Neural cell (in vitro differentiated cells): ENCODE data around the gene SLC6A4. TPM values are rescaled to one million over a fixed set of nuclear protein-coding genes. Genes with fewer than 3 reads are reported as not detected.

ENCODE experiments used
- H2AFZ ChIP-seq: fragments of 200-600, 300-800 bp; sonication (generic), shearing (Covaris generic); 2 replicates; pipeline ENCODE4 v1.6.0; 2014; ENCODE audit warnings: low read depth, mild to moderate bottlenecking, antibody characterized with exemption, low read length, moderate library complexity
- H3F3A ChIP-seq: fragments of 200-600 bp; shearing (Covaris generic); 2 replicates; pipeline ENCODE4 v1.6.1; 2016; ENCODE audit warnings: mild to moderate bottlenecking, moderate library complexity, mixed read lengths, antibody characterized with exemption, low read length; ENCODE audit not compliant: insufficient read depth, poor library complexity, severe bottlenecking
- H3K27ac ChIP-seq: fragments of 200-600, 300-800 bp; sonication (generic), shearing (Covaris generic); 2 replicates; pipeline ENCODE4 v1.5.1; 2014; ENCODE audit warnings: mild to moderate bottlenecking, low read length, moderate library complexity
- H3K27me3 ChIP-seq: fragments of 300-800, 200-600 bp; sonication (generic), shearing (Covaris generic); 2 replicates; pipeline ENCODE4 v1.6.0; 2014; ENCODE audit warnings: mild to moderate bottlenecking, low read depth, low read length, moderate library complexity; ENCODE audit not compliant: insufficient read depth
- H3K36me3 ChIP-seq: fragments of 300-800, 200-600 bp; sonication (generic), shearing (Covaris generic); 2 replicates; pipeline ENCODE4 v1.5.1; 2014; ENCODE audit warnings: mild to moderate bottlenecking, antibody characterized with exemption, low read length, moderate library complexity; ENCODE audit not compliant: insufficient read depth
- H3K4me2 ChIP-seq: fragments of 300-800, 200-600 bp; sonication (generic), shearing (Covaris generic); 2 replicates; pipeline ENCODE4 v1.6.0; 2014; ENCODE audit warnings: mild to moderate bottlenecking, low read length
- H3K4me3 ChIP-seq: fragments of 300-800, 200-600 bp; sonication (generic), shearing (Covaris generic); 2 replicates; pipeline ENCODE4 v1.5.1; 2014; ENCODE audit warnings: mild to moderate bottlenecking, low read length, moderate library complexity
- H3K79me2 ChIP-seq: fragments of 200-600 bp; shearing (Covaris generic); replicated peaks from 2 replicates; pipeline ENCODE4 v1.6.0; 2014; ENCODE audit warnings: mild to moderate bottlenecking, low read length, moderate library complexity; ENCODE audit not compliant: insufficient read depth
- H3K9ac ChIP-seq: fragments of 300-800, 200-600 bp; sonication (generic), shearing (Covaris generic); 2 replicates; pipeline ENCODE4 v1.6.1; 2016; ENCODE audit warnings: mild to moderate bottlenecking, low read length, mixed read lengths
- H3K9me2 ChIP-seq: fragments of 200-600 bp; shearing (Covaris generic); 2 replicates; pipeline ENCODE4 v1.6.1; 2016; ENCODE audit warnings: mild to moderate bottlenecking, low read length, mixed read lengths; ENCODE audit not compliant: insufficient read depth
- H3K9me3 ChIP-seq: fragments of 200-600, 300-800 bp; sonication (generic), shearing (Covaris generic); 2 replicates; pipeline ENCODE4 v1.6.1; 2016; ENCODE audit warnings: mild to moderate bottlenecking, mixed run types, low read length, moderate library complexity, mixed read lengths
- H4K20me1 ChIP-seq: fragments of 200-600 bp; shearing (Covaris generic); 2 replicates; pipeline ENCODE4 v1.6.1; 2016; ENCODE audit warnings: mild to moderate bottlenecking, mixed run types; ENCODE audit not compliant: insufficient read depth
- CTCF ChIP-seq: fragments of 450-650 bp; IDR thresholded peaks from 2 replicates; pipeline ENCODE4 v1.5.1; 2014; ENCODE audit warnings: antibody characterized with exemption, mild to moderate bottlenecking, moderate library complexity; ENCODE audit not compliant: poor library complexity, severe bottlenecking
- EP300 ChIP-seq: fragments of 450-650 bp; conservative IDR thresholded peaks from 2 replicates; pipeline ENCODE4 v1.6.1; 2014; ENCODE audit warnings: antibody characterized with exemption, mild to moderate bottlenecking, moderate library complexity; ENCODE audit not compliant: poor library complexity, severe bottlenecking
- EZH2 ChIP-seq: fragments of 200-600, 300-800 bp; shearing (Covaris generic), sonication (generic); IDR thresholded peaks from 2 replicates; pipeline ENCODE4 v1.6.1; 2014; ENCODE audit warnings: antibody characterized with exemption, low read length, borderline replicate concordance, mild to moderate bottlenecking; ENCODE audit not compliant: insufficient read depth, poor library complexity, severe bottlenecking
- MXI1 ChIP-seq: fragments of 450-650 bp; conservative IDR thresholded peaks from 2 replicates; pipeline ENCODE4 v1.6.1; 2014; ENCODE audit warnings: antibody characterized with exemption, mild to moderate bottlenecking; ENCODE audit not compliant: poor library complexity, severe bottlenecking
- POLR2AphosphoS5 ChIP-seq: IDR thresholded peaks from 2 replicates; pipeline ENCODE4 v1.6.1; 2012
- RAD21 ChIP-seq: fragments of 450-650 bp; conservative IDR thresholded peaks from 2 replicates; pipeline ENCODE4 v1.6.1; 2014; ENCODE audit warnings: antibody characterized with exemption, mild to moderate bottlenecking, moderate library complexity
- REST ChIP-seq: IDR thresholded peaks from 2 replicates; pipeline ENCODE4 v1.6.1; 2012; ENCODE audit warnings: borderline replicate concordance
- SMC3 ChIP-seq: fragments of 450-650 bp; conservative IDR thresholded peaks from 2 replicates; pipeline ENCODE4 v1.6.1; 2014; ENCODE audit warnings: antibody characterized with exemption, mild to moderate bottlenecking, moderate library complexity; ENCODE audit not compliant: poor library complexity
- TAF1 ChIP-seq: IDR thresholded peaks from 2 replicates; pipeline ENCODE4 v1.6.1; 2012; ENCODE audit warnings: low read depth
- polyA plus RNA-seq: library from polyadenylated mRNA; depleted of rRNA; stranded (reverse); fragments of >200 nt; gene quantifications from 2 replicates; pipeline ENCODE4 v1.2.3, GENCODE V29; 2014

The SLC6A4 gene
- polyA plus RNA-seq, 1 donor from 2014 or later = 1.1 TPM

- no peak overlapping the region for H3K9ac ChIP-seq
- no peak overlapping the region for H3K4me3 ChIP-seq
- no peaks in the 10 kb centered on the region for H3K9me3 ChIP-seq
- H4K20me1 ChIP-seq = no peaks in the 10 kb centered on the region
- H2AFZ ChIP-seq = no peak overlapping the region
- H3K27me3 ChIP-seq = no peaks in the 10 kb centered on the region
- no peaks in the 10 kb centered on the region for H3K36me3 ChIP-seq
- no peaks in the 10 kb centered on the region for H3F3A ChIP-seq
- H3K9me2 ChIP-seq = no peaks in the 10 kb centered on the region
- no peaks in the 10 kb centered on the region for H3K79me2 ChIP-seq
- H3K4me2 ChIP-seq = no peak overlapping the region
- TF ChIP-seq EP300 = no peak
- TF ChIP-seq EZH2 = no peak
- no peak for TF ChIP-seq MXI1
- TF ChIP-seq POLR2AphosphoS5 = peak; percentile 85
- no peak for TF ChIP-seq RAD21
- TF ChIP-seq TAF1 = no peak
- H3K27ac ChIP-seq = no peak overlapping the region
Observed at GRCh38 chr17:30263552-30264333, 28.2 kb upstream of the SLC6A4 start.

GRCh38 chr17:30256756-30257506 lies 21.4 kb upstream of the SLC6A4 start:
- no peak for TF ChIP-seq SMC3
- TF ChIP-seq POLR2AphosphoS5 = no peak
- TF ChIP-seq MXI1 = no peak
- TF ChIP-seq TAF1 = no peak
- TF ChIP-seq CTCF = no peak
- no peak for TF ChIP-seq REST
- TF ChIP-seq EZH2 = no peak
- TF ChIP-seq EP300 = no peak
- TF ChIP-seq RAD21 = no peak
- no peak overlapping the region for H3K4me3 ChIP-seq
- H4K20me1 ChIP-seq = no peaks in the 10 kb centered on the region
- no peak overlapping the region for H3K27ac ChIP-seq
- H3K9me3 ChIP-seq = no peaks in the 10 kb centered on the region
- no peaks in the 10 kb centered on the region for H3K36me3 ChIP-seq
- H3K9ac ChIP-seq = no peak overlapping the region
- H3K27me3 ChIP-seq = no peaks in the 10 kb centered on the region
- no peaks in the 10 kb centered on the region for H3K9me2 ChIP-seq
- H2AFZ ChIP-seq = no peak overlapping the region
- H3K4me2 ChIP-seq = no peak overlapping the region
- no peaks in the 10 kb centered on the region for H3F3A ChIP-seq
- no peaks in the 10 kb centered on the region for H3K79me2 ChIP-seq
